Psoas muscle (tissue), 8 donors: ENCODE measurements around the gene MAPKAPK3. TPM values are rescaled to one million over a fixed set of nuclear protein-coding genes. Genes with fewer than 3 reads are reported as not detected.
"Not testable (repeated sequence)": the region's sequence is repeated elsewhere in the genome, so short reads cannot be mapped to it uniquely, and the experiment has no call there.

Experiments used
- ATAC-seq, 4 donors: fragments of 200-7000 bp; cut with Tn5 transposase; one replicate each; pipeline ENCODE4 v1.9.1; 2020; ENCODE audit warnings: moderate library complexity in 3 of 4, mild to moderate bottlenecking in 2 of 4
- DNase-seq, 2 donors: peaks; one replicate each; pipeline ENCODE4 v3.0.0-alpha.2; 2020
- H3K27ac ChIP-seq: fragments of 200-600 bp; one replicate; pipeline ENCODE4 v1.8.0; 2022
- H3K27me3 ChIP-seq, 3 donors: fragments of 200-600 bp in 1 of 3; one replicate each; pipeline versions ENCODE4 v1.6.1 to v1.8.0; 2013 to 2022; ENCODE audit warnings: low read length in 2 of 3, mild to moderate bottlenecking in 2 of 3, moderate library complexity in 1 of 3; ENCODE audit not compliant: insufficient read depth in 3 of 3
- H3K36me3 ChIP-seq, 2 donors: fragments of 200-600 bp in 1 of 2; one replicate each; pipeline versions ENCODE4 v1.6.1 to v1.8.0; 2013 to 2022; ENCODE audit warnings: low read depth in 1 of 2, mild to moderate bottlenecking in 1 of 2, moderate library complexity in 1 of 2; ENCODE audit not compliant: insufficient read depth in 1 of 2
- H3K4me1 ChIP-seq: fragments of 200-600 bp; one replicate; pipeline ENCODE4 v1.8.0; 2022
- H3K4me3 ChIP-seq: fragments of 200-600 bp; one replicate; pipeline ENCODE4 v1.8.0; 2022; ENCODE audit warnings: mild to moderate bottlenecking
- H3K9me3 ChIP-seq: fragments of 200-600 bp; one replicate; pipeline ENCODE4 v1.8.0; 2022
- WGBS, 3 donors: extraction: QIAGEN DNeasy Blood & Tissue Kit; methylation state at CpG; one replicate each; pipeline versions ENCODE4 v1.1.6 to v1.1.7; 2013; 5-methylcytosine and 5-hydroxymethylcytosine counted together
- intact Hi-C, 2 donors: fragments of 100-400 bp; cut with DNase I; formaldehyde crosslinking; loops; one replicate each; pipeline versions ENCODE4 v1.11.0 to v1.14.2; 2022
- polyA plus RNA-seq, 3 donors: library from polyadenylated mRNA; stranded (reverse); fragments of 200-250 nt; gene quantifications; one replicate each; pipeline ENCODE4 v1.2.3, GENCODE V29; 2013
- total RNA-seq, 4 donors: library from RNA; stranded (reverse); fragmentation: NEBNext Ultra II Directional in 2 of 4; extraction: Animal tissue kit (Norgen Biotek cat#: 25700) in 2 of 4; gene quantifications; one replicate each; pipeline versions ENCODE4 v1.2.1 to v1.2.4, GENCODE V29; 2021 to 2023
- TF ChIP-seq, protein P1 (sequence below): fragments of 200-600 bp; IDR thresholded peaks from one replicate; pipeline ENCODE4 v1.8.0; 2022; ENCODE audit warnings: antibody characterized with exemption
- donor health status: healthy with polysubstance abuse.
- donor health status: DM: no; HTN: no; CAD: no; lungs with moderate emphysema.
- donor health status: Bipolar disorder and iron deficiency.
- donor health status: healthy.
- donor health status: DM: yes; HTN: yes; CAD: no.
- donor health status: DM: no; HTN: no; CAD: no.
- donor health status: DM: no; HTN: no; CAD: no.
- donor health status: DM: yes; HTN: yes; CAD: no.

MAPKAPK3 gene
- total and polyA plus RNA-seq, 7 donors = 88.2 to 409 (median 249) TPM

DNA sequence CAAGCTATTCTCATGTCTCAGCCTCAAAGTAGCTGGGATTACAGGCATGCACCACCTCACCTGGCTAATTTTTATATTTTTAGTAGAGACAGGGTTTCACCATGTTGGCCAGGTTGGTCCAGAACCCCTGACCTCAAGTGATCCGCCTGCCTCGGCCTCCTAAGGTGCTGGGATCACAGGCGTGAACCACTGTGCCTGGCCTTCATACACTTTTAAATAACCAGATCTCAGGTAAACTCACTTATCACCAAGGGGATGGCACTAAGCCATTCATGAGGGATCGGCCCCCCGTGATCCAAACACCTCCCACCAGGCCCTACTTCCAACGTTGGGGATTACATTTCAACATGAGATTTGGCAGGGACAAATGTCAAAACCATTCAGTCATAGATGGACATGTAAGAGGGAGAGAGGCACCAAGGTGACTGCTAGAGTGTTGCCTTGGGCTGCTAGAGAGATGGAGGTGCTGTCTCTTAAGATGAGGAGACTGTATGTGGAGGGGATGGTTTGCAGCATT is 44.4 kb downstream of the MAPKAPK3 start:
- Histone ChIP-seq H3K9me3 (no peaks in the 10 kb centered on the region), H3K36me3 (no peaks in the 10 kb centered on the region), H3K4me1 (no peaks in the 10 kb centered on the region), H3K4me3 (no peak overlapping the region), H3K27me3 (no peaks in the 10 kb centered on the region), H3K27ac (no peak overlapping the region)
- WGBS, 3 donors = 64 to 77% (median 75%) methylated on average over 6 of the region's 6 CpGs
- DNase-seq (peak in 1 of 2 donors; percentile 38), ATAC-seq (no peak)
- intact Hi-C loops = no loop called here
- TF ChIP-seq, protein P1, sequence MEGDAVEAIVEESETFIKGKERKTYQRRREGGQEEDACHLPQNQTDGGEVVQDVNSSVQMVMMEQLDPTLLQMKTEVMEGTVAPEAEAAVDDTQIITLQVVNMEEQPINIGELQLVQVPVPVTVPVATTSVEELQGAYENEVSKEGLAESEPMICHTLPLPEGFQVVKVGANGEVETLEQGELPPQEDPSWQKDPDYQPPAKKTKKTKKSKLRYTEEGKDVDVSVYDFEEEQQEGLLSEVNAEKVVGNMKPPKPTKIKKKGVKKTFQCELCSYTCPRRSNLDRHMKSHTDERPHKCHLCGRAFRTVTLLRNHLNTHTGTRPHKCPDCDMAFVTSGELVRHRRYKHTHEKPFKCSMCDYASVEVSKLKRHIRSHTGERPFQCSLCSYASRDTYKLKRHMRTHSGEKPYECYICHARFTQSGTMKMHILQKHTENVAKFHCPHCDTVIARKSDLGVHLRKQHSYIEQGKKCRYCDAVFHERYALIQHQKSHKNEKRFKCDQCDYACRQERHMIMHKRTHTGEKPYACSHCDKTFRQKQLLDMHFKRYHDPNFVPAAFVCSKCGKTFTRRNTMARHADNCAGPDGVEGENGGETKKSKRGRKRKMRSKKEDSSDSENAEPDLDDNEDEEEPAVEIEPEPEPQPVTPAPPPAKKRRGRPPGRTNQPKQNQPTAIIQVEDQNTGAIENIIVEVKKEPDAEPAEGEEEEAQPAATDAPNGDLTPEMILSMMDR = no peak

DNA sequence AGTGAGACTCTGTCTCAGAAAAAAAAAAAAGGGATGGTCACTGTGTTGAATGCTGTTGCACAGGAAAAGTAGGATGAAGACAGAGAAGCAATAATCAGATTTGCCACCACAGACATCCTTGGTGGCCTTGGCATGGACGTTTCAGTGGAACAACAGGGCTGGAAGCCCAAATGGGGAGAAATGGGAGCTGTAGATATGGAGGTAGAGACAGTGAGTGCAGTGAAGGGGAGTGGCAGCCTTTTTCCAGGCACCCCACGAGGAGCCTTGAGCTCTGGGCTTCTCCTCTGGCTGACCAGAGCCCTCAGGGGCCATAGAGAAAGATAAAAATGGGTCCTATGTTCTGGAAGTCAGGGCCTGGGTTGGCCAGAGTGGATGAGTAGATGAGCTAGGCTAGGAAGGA is 45.5 kb downstream of the MAPKAPK3 start:
- intact Hi-C loops = no loop called here
- TF ChIP-seq, protein P1 = no peak
- Histone ChIP-seq H3K9me3 (no peaks in the 10 kb centered on the region), H3K27me3 (no peaks in the 10 kb centered on the region), H3K4me1 (no peaks in the 10 kb centered on the region), H3K27ac (no peak overlapping the region), H3K4me3 (no peak overlapping the region), H3K36me3 (no peaks in the 10 kb centered on the region)
- DNase-seq = peak in 1 of 2 donors; percentile 8
- 38 to 55% (median 50%) methylated on average over 2 of the region's 2 CpGs for WGBS, 3 donors
- ATAC-seq = no peak

DNA sequence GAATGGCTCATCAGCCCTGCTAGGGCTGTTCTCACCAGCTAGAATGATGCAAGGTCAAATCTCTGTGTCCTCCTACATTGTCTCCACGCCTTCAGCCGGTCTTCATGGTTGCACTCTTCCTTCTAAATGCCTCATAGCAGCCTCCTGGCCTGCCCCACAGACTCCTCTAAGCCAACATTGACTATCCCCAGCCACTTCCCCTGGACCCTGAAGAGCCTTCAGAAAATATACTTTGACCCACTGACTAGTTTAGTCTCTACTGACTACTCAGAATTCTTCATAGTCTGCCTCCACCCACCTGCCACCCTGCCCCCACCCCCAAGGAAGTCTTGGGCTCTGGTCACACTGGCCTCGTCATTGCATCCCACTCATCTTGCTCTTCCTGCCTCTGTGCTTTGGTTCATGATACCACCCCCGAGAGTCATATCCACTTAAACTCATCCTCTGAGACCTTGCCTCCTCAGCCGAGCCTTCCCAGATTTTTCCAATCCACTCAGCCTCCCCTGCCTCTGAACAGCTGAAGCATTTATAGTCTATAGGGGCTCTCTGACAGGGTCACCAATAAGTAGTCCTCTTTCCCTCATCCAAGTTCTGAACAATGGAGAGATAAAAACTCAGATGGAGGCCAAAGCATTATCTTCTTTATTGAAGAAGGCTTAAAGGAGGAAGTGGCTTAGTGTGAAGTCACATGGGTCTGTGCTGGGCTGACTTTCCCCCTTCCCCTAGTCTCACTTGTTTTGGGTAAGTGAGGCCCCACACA is 48.3 kb downstream of the MAPKAPK3 start:
- intact Hi-C loops = no loop called here
- Histone ChIP-seq H3K27me3 (no peaks in the 10 kb centered on the region), H3K27ac (no peak overlapping the region), H3K4me3 (no peak overlapping the region), H3K36me3 (no peaks in the 10 kb centered on the region), H3K4me1 (no peaks in the 10 kb centered on the region), H3K9me3 (no peaks in the 10 kb centered on the region)
- DNase-seq (peak in 1 of 2 donors; percentile 5), ATAC-seq (no peak)
- WGBS, 3 donors = 73 to 82% (median 81%) methylated on average over 5 of the region's 5 CpGs
- TF ChIP-seq, protein P1 = no peak

DNA sequence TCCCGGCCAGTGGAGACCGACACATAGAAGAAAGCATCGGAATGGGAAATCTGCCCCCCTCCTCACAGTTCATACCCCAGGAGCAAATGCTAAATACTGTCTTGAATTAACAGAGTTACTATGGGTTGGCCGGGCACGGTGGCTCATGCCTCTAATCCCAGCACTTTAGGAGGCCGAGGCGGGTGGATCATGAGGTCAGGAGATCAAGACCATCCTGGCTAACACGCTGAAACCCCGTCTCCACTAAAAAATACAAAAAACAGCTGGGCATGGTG is 48.8 kb downstream of the MAPKAPK3 start:
- H3K27me3 ChIP-seq, H3K4me3 ChIP-seq, H3K27ac ChIP-seq, H3K36me3 ChIP-seq, intact Hi-C loops, H3K9me3 ChIP-seq, H3K4me1 ChIP-seq, ATAC-seq: not testable (repeated sequence)
- peak in 1 of 2 donors; percentile 28 for DNase-seq
- 74 to 87% (median 84%) methylated on average over 9 of the region's 9 CpGs for WGBS, 3 donors

DNA sequence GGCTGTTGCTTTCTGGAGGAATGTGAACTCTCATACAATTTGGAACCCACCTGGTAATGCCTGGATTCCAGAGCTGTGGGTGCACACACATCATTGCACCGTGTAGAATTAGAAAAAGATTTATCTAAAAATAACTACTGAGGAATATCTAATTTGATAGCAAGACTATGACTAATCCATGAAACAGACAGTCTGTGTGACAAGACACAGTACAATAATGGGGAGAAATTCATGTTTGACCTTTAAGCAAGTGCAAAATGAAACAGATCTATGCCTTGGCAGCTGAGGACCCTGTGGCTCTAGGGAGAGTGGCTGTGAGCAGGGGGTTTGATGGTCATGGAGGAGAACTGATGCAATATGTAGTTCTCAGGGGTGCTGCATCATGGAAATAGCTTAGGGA is 49.9 kb downstream of the MAPKAPK3 start:
- TF ChIP-seq, protein P1 = no peak
- no peaks in the 10 kb centered on the region for H3K4me1 ChIP-seq
- no peak overlapping the region for H3K4me3 ChIP-seq
- DNase-seq (no peak), ATAC-seq (no peak)
- no peaks in the 10 kb centered on the region for H3K36me3 ChIP-seq
- H3K27ac ChIP-seq = no peak overlapping the region
- H3K27me3 ChIP-seq = no peaks in the 10 kb centered on the region
- intact Hi-C loops = no loop called here
- no peaks in the 10 kb centered on the region for H3K9me3 ChIP-seq
- WGBS, 3 donors = 14 to 21% (median 21%) methylated on average over 1 of the region's 1 CpG
